DOHH2 (cell line): ENCODE measurements around the gene POLRMT.

Experiments
- CTCF ChIP-seq: fragments of 200-600 bp; sonication (generic); IDR thresholded peaks from one replicate; pipeline ENCODE4 v1.5.1; 2014; ENCODE audit warnings: antibody characterized with exemption, mild to moderate bottlenecking, low read depth, low read length; ENCODE audit not compliant: poor library complexity, severe bottlenecking
- EZH2phosphoT487 ChIP-seq: fragments of 200-600 bp; sonication (generic); IDR thresholded peaks from 2 replicates; pipeline ENCODE4 v1.6.1; 2017; ENCODE audit warnings: borderline replicate concordance, mild to moderate bottlenecking, antibody characterized with exemption, low read length, moderate library complexity, mixed read lengths

- TF ChIP-seq CTCF (no peak), EZH2phosphoT487 (no peak)
Measured at GRCh38 chr19:651114-651818, 17.9 kb upstream of the POLRMT start.
